ENCODE data around the gene ERBIN. TPM values are rescaled to one million over a fixed set of nuclear protein-coding genes. Genes with fewer than 3 reads are reported as not detected.

The ERBIN gene
- total RNA-seq, 1 experiment from 2014 or later = 143 TPM

- H4K20me1 ChIP-seq (ENCODE audit: insufficient read depth) = peaks cover 42% of the 10 kb centered on the region
- H3K27ac ChIP-seq = peak overlapping the region; percentile 97
- DNase-seq = no peak
- H3K79me2 ChIP-seq (ENCODE audit: low read depth) = peaks cover 77% of the 10 kb centered on the region
- BruUV-seq (replicated peaks) = no TSS peak
- H3K36me3 ChIP-seq (ENCODE audit: low read depth) = peaks cover 11% of the 10 kb centered on the region; the same call in 1 of the 2 replicates
- ChIA-PET CTCF (no interaction called here), POLR2A (ENCODE audit: unreplicated experiment) (interaction anchor here (0.5 to 0.8 kb wide), 2 partner anchors 44 to 120 kb away, joined by 4 to 10 read pairs; no protein-coding TSS in a partner anchor)
- peak overlapping the region; percentile 99 for H3K4me3 ChIP-seq
- H3F3A ChIP-seq (ENCODE audit: insufficient read depth, low read depth) = peaks cover 32% of the 10 kb centered on the region
- peak overlapping the region; percentile 86 for H3K4me2 ChIP-seq
- TF ChIP-seq CTCF (conservative IDR thresholded peaks at IDR 0.05) (no peak), EZH2 (IDR thresholded peaks at IDR 0.05; ENCODE audit: low read depth) (no peak)
- intact Hi-C loops (cut with micrococcal nuclease; ENCODE audit: unreplicated experiment) = loop anchor here (5.0 kb wide), 1 partner anchor 207 kb away; the partner anchor contains the start of genes NLN and SGTB
- H2AFZ ChIP-seq = no peak overlapping the region
- no peaks in the 10 kb centered on the region for H3K27me3 ChIP-seq (ENCODE audit: insufficient read depth, low read depth)
- no peaks in the 10 kb centered on the region for H3K9me3 ChIP-seq (ENCODE audit: insufficient read depth, low read depth)
- H3K9me2 ChIP-seq (ENCODE audit: insufficient read depth) = no peaks in the 10 kb centered on the region
- peaks cover 30% of the 10 kb centered on the region for H3K4me1 ChIP-seq (replicated peaks; ENCODE audit: insufficient read depth)
Observed at GRCh38 chr5:65928860-65929259, 2.5 kb downstream of the ERBIN start.

- BruUV-seq (replicated peaks) = no TSS peak
- peaks cover 21% of the 10 kb centered on the region for H3K4me1 ChIP-seq (replicated peaks; ENCODE audit: insufficient read depth)
- no peaks in the 10 kb centered on the region for H3K27me3 ChIP-seq (ENCODE audit: insufficient read depth, low read depth)
- ChIA-PET POLR2A (ENCODE audit: unreplicated experiment) (no interaction called here), CTCF (interaction anchor here (0.7 kb wide), 1 partner anchor 15 kb away, joined by 3 read pairs; no protein-coding TSS in a partner anchor)
- peaks cover 100% of the 10 kb centered on the region for H3K79me2 ChIP-seq (ENCODE audit: low read depth)
- H3K4me3 ChIP-seq = no peak overlapping the region
- peaks cover 19% of the 10 kb centered on the region; the same call in 1 of the 2 replicates for H3K36me3 ChIP-seq (ENCODE audit: low read depth)
- H3F3A ChIP-seq (ENCODE audit: insufficient read depth, low read depth) = peaks cover 18% of the 10 kb centered on the region; the same call in 1 of the 2 replicates
- TF ChIP-seq EZH2 (IDR thresholded peaks at IDR 0.05; ENCODE audit: low read depth) = no peak
- no peak overlapping the region for H3K27ac ChIP-seq
- intact Hi-C loops (cut with micrococcal nuclease; ENCODE audit: unreplicated experiment) = no loop called here
- H3K9me3 ChIP-seq (ENCODE audit: insufficient read depth, low read depth) = no peaks in the 10 kb centered on the region
- H3K9me2 ChIP-seq (ENCODE audit: insufficient read depth) = no peaks in the 10 kb centered on the region
- H2AFZ ChIP-seq = no peak overlapping the region
- H4K20me1 ChIP-seq (ENCODE audit: insufficient read depth) = peaks cover 78% of the 10 kb centered on the region
- no peak overlapping the region for H3K4me2 ChIP-seq
- no peak for DNase-seq
Observed at GRCh38 chr5:65932676-65933075, 6.3 kb downstream of the ERBIN start.

- Histone ChIP-seq H4K20me1 (ENCODE audit: insufficient read depth) (peaks cover 83% of the 10 kb centered on the region), H3K79me2 (ENCODE audit: low read depth) (peaks cover 100% of the 10 kb centered on the region), H3K27ac (no peak overlapping the region), H3K4me2 (no peak overlapping the region), H3K4me3 (no peak overlapping the region), H3K36me3 (ENCODE audit: low read depth) (peaks cover 20% of the 10 kb centered on the region), H3K9me2 (ENCODE audit: insufficient read depth) (no peaks in the 10 kb centered on the region), H3K4me1 (replicated peaks; ENCODE audit: insufficient read depth) (peaks cover 21% of the 10 kb centered on the region), H2AFZ (no peak overlapping the region), H3K9me3 (ENCODE audit: insufficient read depth, low read depth) (peaks cover 2% of the 10 kb centered on the region; the same call in 1 of the 2 replicates), H3F3A (ENCODE audit: insufficient read depth, low read depth) (peaks cover 19% of the 10 kb centered on the region; the same call in 1 of the 2 replicates), H3K27me3 (ENCODE audit: insufficient read depth, low read depth) (no peaks in the 10 kb centered on the region)
- ChIA-PET CTCF (no interaction called here), POLR2A (ENCODE audit: unreplicated experiment) (no interaction called here)
- DNase-seq = no peak
- no peak for TF ChIP-seq EZH2 (IDR thresholded peaks at IDR 0.05; ENCODE audit: low read depth)
- intact Hi-C loops (cut with micrococcal nuclease; ENCODE audit: unreplicated experiment) = no loop called here
- BruUV-seq (replicated peaks) = no TSS peak
Observed at GRCh38 chr5:65933295-65933694, 6.9 kb downstream of the ERBIN start.

DNA sequence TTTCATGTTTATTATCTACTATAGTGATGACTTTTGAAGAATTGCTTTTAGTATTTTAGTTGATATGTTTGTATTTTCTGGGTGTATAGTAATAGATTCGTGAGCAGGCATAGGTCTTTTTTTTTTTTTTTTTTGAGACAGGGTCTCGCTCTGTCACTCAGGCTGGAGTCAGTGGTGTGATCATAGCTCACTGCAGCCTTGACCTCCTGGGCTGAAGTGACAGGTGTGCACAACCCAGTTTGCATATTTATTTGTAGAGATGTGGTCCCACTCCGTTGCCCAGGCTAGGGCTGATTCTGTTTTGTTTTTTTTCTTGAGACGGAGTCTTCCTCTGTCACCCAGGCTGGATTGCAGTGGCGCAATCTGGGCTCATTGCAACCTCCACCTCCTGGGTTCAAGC is 11.9 kb downstream of the ERBIN start:
- TF ChIP-seq CTCF (conservative IDR thresholded peaks at IDR 0.05) = no peak
- no peak for TF ChIP-seq EZH2 (IDR thresholded peaks at IDR 0.05; ENCODE audit: low read depth)
- intact Hi-C loops (cut with micrococcal nuclease; ENCODE audit: unreplicated experiment) = no loop called here
- H3K4me1 ChIP-seq (replicated peaks; ENCODE audit: insufficient read depth) = no peaks in the 10 kb centered on the region
- H3K4me2 ChIP-seq = no peak overlapping the region
- no peaks in the 10 kb centered on the region for H3K27me3 ChIP-seq (ENCODE audit: insufficient read depth, low read depth)
- no peaks in the 10 kb centered on the region for H3K9me2 ChIP-seq (ENCODE audit: insufficient read depth)
- H3F3A ChIP-seq (ENCODE audit: insufficient read depth, low read depth) = peaks cover 23% of the 10 kb centered on the region; the same call in 1 of the 2 replicates
- ChIA-PET POLR2A (ENCODE audit: unreplicated experiment) (no interaction called here), CTCF (no interaction called here)
- peaks cover 63% of the 10 kb centered on the region for H4K20me1 ChIP-seq (ENCODE audit: insufficient read depth)
- H3K36me3 ChIP-seq (ENCODE audit: low read depth) = peaks cover 21% of the 10 kb centered on the region; the same call in 1 of the 2 replicates
- peaks cover 85% of the 10 kb centered on the region for H3K79me2 ChIP-seq (ENCODE audit: low read depth)
- no TSS peak for BruUV-seq (replicated peaks)
- no peak overlapping the region for H3K27ac ChIP-seq
- no peak overlapping the region for H3K4me3 ChIP-seq
- no peak overlapping the region for H2AFZ ChIP-seq
- H3K9me3 ChIP-seq (ENCODE audit: insufficient read depth, low read depth) = peaks cover 7% of the 10 kb centered on the region; the same call in 1 of the 2 replicates
- no peak for DNase-seq

Measured in PC-9 (cell line).